HFFc6 (cell line): Measurements from ENCODE around the gene KLRG1. TPM values are rescaled to one million over a fixed set of nuclear protein-coding genes. Genes with fewer than 3 reads are reported as not detected.

Source experiments
- DNase-seq: peaks from one replicate; pipeline ENCODE4 v3.0.0-alpha.2; 2018
- H3K27ac Mint-ChIP-seq: 2 replicates; pipeline ENCODE4 v1.8.0; 2020; ENCODE audit warnings: mild to moderate bottlenecking, mixed read lengths
- H3K27me3 Mint-ChIP-seq: 2 replicates; pipeline ENCODE4 v1.8.0; 2021; ENCODE audit warnings: mild to moderate bottlenecking, moderate library complexity, mixed read lengths; ENCODE audit not compliant: insufficient read depth
- H3K36me3 Mint-ChIP-seq: 2 replicates; pipeline ENCODE4 v1.8.0; 2021; ENCODE audit warnings: low read depth, mixed read lengths
- H3K4me1 Mint-ChIP-seq: 2 replicates; pipeline ENCODE4 v1.8.0; 2020; ENCODE audit warnings: low read depth, mixed read lengths
- H3K4me3 Mint-ChIP-seq: 2 replicates; pipeline ENCODE4 v1.8.0; 2020; ENCODE audit warnings: mild to moderate bottlenecking, moderate library complexity, mixed read lengths
- H3K9me3 Mint-ChIP-seq: 2 replicates; pipeline ENCODE4 v1.8.0; 2020; ENCODE audit warnings: mild to moderate bottlenecking, mixed read lengths
- total RNA-seq, 6 experiments: library from RNA; stranded (reverse); fragmentation: NEBNext Ultra II Directional; extraction: Animal tissue kit (Norgen Biotek cat#: 25700); gene quantifications; 2 replicates in 1 of 6; 3 replicates in 5 of 6; pipeline ENCODE4 v1.2.3, GENCODE V29; 2021
- TF ChIP-seq, protein P1 (sequence below): fragments of 200-600 bp; sonication (generic); IDR thresholded peaks from 2 replicates; pipeline ENCODE4 v1.5.0; 2021; ENCODE audit warnings: antibody characterized with exemption, mild to moderate bottlenecking

KLRG1 gene
- total RNA-seq, 6 experiments from 2014 or later, result 0.25 to 0.26 TPM; not detected in 4

DNA sequence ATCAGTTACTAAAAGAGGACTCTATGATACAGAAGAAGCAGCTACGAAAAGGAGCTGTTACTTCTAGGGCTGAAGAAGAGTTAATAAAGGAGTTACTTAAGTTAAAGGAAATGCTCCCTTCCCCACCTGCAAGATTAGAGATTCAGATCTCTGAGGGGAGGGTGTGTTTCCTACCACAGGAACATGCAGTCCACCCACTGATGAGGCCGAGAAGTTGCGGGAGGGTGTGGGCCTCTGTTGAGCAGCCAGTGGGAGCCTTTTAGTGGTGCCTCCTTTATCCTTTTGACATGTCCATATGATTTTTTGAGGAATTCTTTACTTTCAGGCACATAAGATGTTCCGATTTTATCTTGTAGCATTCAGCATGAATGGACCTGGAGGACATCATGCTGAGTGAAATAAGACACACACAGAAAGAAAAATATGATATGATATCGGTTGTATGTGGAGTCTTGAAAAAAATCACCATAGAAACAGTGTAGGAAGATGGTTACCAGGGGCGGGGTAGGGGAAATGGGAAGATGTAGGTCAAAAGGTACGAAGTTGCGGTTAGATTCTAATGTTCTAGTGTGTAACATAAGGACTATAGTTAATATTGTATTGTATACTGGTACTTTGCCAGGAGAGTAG is 35.5 kb upstream of the KLRG1 start:
- TF ChIP-seq, protein P1, sequence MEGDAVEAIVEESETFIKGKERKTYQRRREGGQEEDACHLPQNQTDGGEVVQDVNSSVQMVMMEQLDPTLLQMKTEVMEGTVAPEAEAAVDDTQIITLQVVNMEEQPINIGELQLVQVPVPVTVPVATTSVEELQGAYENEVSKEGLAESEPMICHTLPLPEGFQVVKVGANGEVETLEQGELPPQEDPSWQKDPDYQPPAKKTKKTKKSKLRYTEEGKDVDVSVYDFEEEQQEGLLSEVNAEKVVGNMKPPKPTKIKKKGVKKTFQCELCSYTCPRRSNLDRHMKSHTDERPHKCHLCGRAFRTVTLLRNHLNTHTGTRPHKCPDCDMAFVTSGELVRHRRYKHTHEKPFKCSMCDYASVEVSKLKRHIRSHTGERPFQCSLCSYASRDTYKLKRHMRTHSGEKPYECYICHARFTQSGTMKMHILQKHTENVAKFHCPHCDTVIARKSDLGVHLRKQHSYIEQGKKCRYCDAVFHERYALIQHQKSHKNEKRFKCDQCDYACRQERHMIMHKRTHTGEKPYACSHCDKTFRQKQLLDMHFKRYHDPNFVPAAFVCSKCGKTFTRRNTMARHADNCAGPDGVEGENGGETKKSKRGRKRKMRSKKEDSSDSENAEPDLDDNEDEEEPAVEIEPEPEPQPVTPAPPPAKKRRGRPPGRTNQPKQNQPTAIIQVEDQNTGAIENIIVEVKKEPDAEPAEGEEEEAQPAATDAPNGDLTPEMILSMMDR, result no peak
- Mint-ChIP-seq H3K27me3 (peaks cover 2% of the 10 kb centered on the region; the same call in 1 of the 2 replicates), H3K36me3 (peaks cover 5% of the 10 kb centered on the region; the same call in 1 of the 2 replicates), H3K9me3 (no peaks in the 10 kb centered on the region), H3K4me3 (no peak overlapping the region), H3K27ac (no peak overlapping the region), H3K4me1 (peaks cover 8% of the 10 kb centered on the region; the same call in 1 of the 2 replicates)
- DNase-seq, result no peak

DNA sequence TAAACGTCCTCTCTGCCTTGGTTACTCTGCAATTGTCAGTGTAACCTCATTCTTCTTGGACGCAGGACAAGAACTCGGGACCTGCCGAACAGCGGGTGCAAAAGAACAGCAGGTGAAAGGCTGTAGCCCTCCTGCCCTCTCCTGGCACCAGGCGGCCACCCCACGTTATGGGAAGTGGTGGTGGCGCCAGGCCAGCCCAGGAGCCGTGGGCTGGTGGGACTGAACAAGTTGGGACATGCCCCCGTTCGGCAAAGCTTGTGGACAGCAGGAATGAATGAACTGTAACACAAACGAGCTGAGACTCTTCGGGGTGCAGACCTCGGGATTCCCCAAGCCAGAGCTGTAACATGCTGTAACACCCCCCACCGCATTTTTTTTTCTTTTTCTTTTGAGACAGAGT is 33.3 kb upstream of the KLRG1 start:
- H3K9me3 Mint-ChIP-seq, result no peaks in the 10 kb centered on the region

DNA sequence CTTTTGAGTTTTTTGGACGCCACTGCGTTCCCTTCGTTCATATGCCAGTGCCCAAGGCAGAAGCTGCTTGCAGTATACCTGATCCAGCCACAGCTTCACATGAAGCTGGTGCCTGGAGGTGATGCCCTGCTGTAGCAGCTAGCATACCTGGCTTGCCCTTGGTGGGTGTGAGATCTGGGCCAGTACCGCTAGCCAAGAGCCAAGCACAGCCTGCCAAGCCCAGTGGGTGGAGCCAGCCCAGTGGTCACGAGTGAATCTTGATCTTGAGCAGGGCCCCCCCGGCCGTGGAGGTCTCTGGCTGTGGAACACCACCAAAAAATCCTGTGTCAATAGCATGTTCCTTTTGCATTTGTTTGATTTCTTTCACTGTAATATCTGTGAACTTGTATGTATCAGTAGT is 32.6 kb upstream of the KLRG1 start:
- Mint-ChIP-seq H3K4me3 (no peak overlapping the region), H3K27ac (no peak overlapping the region), H3K36me3 (peaks cover 5% of the 10 kb centered on the region; the same call in 1 of the 2 replicates), H3K4me1 (no peaks in the 10 kb centered on the region), H3K9me3 (no peaks in the 10 kb centered on the region), H3K27me3 (peaks cover 1% of the 10 kb centered on the region; the same call in 1 of the 2 replicates)
- TF ChIP-seq, protein P1, result no peak
- DNase-seq, result no peak

More for the DNA sequence above, 33.3 kb upstream of the KLRG1 start:
- no peak overlapping the region for H3K4me3 Mint-ChIP-seq
- H3K27ac Mint-ChIP-seq, result no peak overlapping the region
- H3K27me3 Mint-ChIP-seq, result peaks cover 1% of the 10 kb centered on the region; the same call in 1 of the 2 replicates
- DNase-seq, result no peak
- TF ChIP-seq, protein P1, result no peak
- H3K4me1 Mint-ChIP-seq, result peaks cover under 1% of the 10 kb centered on the region; the same call in 1 of the 2 replicates
- H3K36me3 Mint-ChIP-seq, result peaks cover 5% of the 10 kb centered on the region; the same call in 1 of the 2 replicates

DNA sequence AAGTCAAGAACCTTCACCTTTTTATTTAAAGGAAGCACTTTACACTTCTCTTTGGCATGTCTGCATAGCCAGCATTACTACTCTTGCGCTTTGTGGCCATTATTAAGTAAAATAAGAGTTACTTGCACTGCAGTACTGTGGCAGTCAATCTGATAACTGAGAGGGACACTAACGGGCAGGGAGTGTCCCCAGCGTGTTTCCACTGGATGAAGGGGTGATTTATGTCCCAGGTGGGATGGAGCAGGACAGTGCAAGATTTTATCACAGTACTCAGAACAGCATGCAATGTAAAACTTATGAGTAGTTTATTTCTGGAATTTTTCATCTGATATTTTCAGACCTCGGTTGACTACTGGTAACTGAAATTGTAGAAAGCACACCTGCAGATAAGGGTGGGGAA is 31.8 kb upstream of the KLRG1 start:
- Mint-ChIP-seq H3K4me1 (no peaks in the 10 kb centered on the region), H3K4me3 (no peak overlapping the region), H3K36me3 (peaks cover 5% of the 10 kb centered on the region; the same call in 1 of the 2 replicates), H3K27ac (no peak overlapping the region), H3K27me3 (peaks cover 1% of the 10 kb centered on the region; the same call in 1 of the 2 replicates), H3K9me3 (no peaks in the 10 kb centered on the region)
- TF ChIP-seq, protein P1, result no peak
- DNase-seq, result no peak

DNA sequence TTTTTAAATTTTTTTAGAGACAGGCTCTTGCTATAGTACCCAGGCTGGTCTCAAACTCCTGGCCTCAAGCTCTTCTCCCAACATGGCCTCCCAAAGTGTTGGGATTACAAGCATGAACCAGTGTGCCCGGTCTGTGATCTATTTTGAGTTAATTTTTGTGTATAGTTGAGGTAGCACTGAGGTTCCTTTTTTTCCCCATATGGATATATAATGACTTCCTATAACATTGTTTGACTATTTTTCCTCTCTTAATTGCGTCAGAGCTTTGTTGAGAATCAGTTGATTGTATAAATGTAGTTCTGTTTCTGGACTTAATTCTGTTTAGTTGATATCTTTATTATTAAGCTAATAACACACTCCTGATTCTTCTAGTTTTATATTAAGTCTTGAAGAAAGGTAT is 31.3 kb upstream of the KLRG1 start:
- H3K4me1 Mint-ChIP-seq, result no peaks in the 10 kb centered on the region
- H3K4me3 Mint-ChIP-seq, result no peak overlapping the region
- peaks cover 3% of the 10 kb centered on the region; the same call in 1 of the 2 replicates for H3K36me3 Mint-ChIP-seq
- TF ChIP-seq, protein P1, result no peak
- H3K27me3 Mint-ChIP-seq, result peaks cover 1% of the 10 kb centered on the region; the same call in 1 of the 2 replicates
- no peaks in the 10 kb centered on the region for H3K9me3 Mint-ChIP-seq
- no peak for DNase-seq
- no peak overlapping the region for H3K27ac Mint-ChIP-seq
